Left hindlimb (tissue), 1 donor: ENCODE results near the gene MRGPRD.

ENCODE experiments used
- DNase-seq: peaks from one replicate; pipeline ENCODE4 v3.0.0-alpha.2; 2018

The MRGPRD gene

DNA sequence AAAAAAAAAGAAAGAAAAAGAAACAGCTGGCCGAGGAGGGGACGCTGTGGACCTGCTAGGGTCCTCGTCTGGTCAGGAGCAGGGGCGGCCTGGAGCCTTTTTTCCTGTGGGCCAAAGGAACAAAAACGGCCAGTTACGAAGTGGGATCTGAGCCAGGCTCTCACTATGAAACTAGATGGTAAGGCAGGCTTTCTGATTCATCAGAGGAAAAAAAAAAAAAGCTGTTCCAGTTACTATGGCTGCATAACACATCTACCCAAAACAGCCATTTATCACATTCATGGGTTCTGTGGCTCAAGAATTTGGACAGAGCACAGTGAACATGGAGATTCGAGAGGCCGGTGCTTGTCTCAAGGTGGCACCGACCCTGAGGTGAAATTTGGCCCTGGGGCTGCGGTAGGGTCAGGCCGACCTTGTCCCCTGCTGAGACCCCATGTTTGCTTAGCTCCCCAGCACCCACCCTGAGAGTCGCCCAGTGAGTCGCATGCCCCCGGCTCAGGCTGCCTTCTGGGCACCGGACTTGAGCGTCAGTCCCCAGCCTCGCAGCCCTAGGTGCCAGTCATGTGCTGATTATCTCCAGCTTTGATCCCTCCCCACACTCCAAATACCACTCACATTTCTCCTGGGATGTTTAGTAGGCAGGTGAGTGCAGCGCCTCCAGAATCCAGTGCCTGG is 34.2 kb downstream of the MRGPRD start:
- no peak for DNase-seq

DNA sequence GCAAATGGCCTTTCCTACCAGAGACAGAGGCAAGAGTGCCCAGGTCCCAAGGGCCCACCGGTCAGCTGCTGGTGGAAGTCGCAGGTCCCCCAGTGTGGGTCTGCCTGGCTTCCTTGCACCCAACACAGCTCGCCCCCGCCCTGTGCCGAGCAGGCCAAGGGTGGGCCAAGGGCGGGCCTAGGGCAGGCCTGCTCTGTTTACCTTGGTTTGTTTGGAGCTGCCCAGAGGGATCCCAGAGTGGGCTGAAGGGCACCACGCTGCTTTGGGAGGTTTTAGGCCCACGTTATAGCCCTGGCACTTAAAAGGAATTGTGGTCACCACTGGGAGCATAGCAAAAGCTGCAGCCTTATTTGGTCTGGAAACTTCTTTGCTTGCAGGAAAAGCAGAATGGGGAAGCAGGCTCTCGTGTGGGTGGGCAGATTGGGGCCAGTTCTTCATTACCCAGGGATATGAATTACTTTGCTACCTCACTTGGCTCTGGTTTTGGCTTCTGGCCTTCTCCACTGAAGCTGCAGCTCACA is 38.0 kb downstream of the MRGPRD start:
- DNase-seq, result peak; percentile 70

DNA sequence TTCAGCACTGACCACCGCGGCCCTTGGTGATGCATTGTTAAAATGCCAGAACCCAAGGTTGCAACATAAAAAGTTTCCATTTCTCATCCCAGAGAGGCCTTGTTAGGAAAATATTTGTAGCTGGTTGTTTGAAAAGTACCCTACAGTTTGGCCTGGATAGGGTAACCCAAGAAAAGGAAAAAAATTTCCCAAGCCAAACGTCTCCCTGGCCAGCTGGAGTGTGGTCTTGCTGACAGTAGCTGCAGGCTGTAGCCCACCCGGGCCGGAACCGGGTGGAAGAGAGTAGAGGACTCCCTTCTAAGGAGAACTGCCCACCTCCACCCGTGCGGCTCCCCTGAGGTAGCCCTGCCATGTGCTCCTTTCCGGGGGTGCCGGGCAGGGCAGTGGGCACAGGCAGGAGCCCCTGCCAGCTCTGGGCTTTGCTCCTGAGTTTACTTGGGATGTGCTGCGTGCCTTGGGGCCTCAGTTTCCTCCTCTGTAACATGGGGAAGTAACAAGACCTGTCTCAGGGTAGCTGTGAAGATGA is 38.6 kb downstream of the MRGPRD start:
- DNase-seq, result no peak

DNA sequence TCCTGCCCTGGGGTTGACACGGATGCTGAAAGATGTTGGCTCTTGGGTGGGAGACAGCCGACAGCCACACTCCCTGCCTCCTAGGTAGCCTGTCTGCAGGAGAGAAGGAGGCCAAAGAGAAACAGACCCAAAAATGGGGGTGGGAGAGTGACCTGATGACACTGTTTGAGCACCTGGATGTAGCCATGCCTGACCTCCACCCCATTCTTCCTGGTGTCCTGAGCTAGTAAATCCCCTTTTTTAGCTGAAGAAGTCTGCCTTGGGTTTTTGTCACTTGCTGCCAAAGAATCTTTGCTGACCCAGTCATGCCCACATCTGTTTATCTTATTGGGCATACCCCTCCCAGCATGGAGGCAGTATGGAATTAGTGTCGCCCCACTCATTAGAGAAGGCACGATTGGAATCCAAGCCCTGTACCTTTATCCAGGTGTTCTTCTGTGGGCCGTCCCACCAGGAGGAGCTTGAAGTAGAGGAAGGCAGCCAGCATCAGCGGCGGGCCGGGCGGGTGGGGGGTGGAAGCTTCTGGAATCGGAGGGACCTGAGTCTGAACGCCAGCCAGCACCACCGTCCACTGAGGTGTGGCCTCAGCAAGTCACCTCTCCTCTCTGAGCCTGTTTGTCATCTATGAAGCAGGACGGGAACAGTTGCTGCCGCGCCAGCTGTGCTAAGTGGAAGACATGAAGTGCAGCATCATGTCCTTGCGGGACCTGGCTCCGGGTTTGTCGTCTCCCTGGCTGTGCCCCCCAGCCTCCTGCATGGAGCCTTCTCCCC is 39.3 kb downstream of the MRGPRD start:
- DNase-seq, result no peak

DNA sequence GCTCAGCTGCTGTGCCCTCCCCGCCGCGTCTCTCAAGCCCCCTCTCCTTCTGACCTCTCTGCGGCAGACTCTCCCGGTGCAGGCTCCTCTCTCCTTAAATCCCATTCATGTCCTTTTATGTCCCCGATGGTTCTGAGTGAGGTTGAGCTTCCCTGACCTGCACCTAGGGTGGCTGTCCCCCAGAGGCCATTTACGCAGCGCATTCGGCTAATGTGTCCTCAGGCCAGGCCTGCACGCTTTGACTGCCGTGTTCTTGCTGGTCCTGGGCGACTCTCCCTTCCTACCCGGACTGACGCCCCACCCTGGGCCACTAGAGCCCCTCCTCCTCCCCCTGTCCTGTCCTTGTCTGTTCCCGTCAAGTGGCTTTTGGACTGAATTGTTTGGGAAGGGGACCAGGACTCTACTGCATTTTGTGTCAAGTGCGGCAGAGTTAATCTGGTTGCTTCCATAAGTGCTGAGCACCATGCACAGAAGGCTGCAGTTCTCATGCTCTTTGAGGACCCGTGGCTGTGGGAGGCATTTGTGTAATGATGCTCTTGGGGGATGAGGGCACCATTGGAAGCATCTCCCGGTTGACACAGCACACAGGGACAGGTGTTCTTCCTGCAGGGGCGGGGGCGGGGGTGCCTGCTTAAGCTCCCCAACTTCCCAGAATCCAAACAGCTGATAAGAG is 40.0 kb downstream of the MRGPRD start:
- no peak for DNase-seq

DNA sequence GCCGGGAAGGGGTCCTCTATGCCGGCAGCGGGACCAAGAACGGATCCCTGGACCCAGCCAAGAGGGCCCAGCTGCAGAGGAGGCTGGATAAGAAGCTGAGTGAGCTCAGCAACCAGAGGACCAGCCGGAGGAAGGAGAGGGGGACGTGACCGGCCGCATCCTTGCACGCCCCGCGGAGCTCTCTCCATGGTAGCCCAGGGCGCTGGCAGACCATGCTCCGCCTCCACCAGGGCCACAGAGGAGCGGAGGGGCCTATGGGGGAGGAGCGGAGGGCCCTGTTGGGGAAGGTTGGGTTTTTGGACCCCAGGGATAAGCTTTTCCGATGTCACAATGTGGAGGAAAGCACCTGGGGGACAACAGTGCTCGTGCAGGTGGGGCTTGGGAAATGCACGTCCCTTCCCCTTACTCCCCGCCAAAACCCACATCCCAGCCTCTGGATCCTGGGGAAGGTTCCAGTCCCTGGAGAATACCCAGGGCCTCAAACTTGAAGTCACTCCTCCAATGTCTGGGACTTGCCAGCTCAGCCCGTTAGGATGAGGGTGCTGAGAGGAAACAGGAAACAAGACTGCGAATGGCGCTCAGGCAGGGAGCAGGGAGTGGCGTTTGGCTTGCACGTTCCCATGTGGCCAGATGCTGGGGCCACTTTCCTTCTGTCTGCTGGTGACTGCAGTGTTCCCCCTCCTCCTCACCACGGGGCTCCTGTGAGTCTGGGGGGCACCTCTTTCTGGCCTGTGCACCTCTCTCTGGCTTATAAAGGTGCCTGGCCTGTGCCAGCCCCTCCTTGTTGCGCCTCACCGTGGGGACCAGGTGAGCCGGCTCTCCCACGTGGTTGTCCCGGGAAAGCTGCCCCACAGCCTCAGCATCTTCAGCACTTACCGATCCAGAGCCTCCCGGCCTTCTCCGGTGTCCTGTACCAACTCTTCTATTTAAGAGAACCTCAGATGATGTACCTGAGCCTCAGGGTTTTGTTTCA is 40.9 kb downstream of the MRGPRD start:
- no peak for DNase-seq

DNA sequence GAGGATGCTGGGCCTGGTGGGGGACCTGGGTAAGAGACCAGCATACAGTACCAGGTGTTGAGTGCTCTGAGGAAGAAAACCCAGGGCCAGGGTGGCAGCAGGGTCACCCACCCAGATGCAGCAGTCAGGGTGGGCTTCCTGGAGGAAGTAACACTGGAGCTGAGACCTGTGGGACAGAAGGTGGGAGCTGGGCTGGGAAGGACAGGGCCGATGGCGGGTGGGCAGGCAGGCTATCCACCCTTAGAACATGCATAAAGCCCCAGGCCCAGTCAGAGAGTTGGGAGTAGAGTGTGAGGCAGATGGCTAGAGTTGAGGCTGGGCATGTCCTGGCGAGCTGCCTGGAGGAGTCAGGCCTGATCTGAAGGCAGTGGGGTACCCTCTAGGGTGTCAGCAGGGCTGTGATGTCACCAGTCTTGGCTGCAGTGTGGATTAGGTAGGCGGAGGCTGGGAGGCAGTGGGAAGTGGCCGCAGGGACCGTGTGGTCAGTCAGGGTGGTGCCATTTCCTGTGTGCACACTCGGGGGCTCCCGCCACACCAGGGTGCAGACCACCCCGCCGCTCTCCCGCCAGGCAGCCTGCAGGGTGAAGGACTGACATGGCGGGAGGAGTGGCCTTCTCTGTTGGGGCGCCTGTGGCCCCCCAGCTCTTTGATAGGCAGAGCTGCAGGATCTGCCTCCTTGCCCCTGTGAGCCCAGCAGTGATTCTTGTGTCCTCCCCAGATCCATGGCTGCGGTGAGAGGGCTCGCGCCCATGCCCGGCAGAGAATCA is 41.8 kb downstream of the MRGPRD start:
- DNase-seq, result no peak

DNA sequence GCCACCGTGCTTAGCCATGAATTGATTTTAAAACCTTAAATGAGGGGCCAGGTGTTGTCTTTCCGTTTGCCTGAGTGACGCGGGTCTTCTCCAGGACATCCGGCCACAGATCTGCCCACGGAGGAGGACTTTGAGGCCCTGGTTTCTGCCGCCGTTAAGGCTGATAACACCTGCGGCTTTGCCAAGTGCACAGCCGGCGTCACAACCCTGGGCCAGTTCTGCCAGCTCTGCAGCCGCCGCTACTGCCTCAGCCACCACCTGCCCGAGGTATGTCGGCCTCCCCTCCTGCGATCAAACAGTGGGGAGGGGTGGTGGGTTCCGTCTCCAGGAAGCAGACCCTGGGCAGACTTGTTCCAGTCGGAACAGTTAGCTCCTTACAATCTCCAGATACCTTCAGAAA is 42.7 kb downstream of the MRGPRD start:
- no peak for DNase-seq

DNA sequence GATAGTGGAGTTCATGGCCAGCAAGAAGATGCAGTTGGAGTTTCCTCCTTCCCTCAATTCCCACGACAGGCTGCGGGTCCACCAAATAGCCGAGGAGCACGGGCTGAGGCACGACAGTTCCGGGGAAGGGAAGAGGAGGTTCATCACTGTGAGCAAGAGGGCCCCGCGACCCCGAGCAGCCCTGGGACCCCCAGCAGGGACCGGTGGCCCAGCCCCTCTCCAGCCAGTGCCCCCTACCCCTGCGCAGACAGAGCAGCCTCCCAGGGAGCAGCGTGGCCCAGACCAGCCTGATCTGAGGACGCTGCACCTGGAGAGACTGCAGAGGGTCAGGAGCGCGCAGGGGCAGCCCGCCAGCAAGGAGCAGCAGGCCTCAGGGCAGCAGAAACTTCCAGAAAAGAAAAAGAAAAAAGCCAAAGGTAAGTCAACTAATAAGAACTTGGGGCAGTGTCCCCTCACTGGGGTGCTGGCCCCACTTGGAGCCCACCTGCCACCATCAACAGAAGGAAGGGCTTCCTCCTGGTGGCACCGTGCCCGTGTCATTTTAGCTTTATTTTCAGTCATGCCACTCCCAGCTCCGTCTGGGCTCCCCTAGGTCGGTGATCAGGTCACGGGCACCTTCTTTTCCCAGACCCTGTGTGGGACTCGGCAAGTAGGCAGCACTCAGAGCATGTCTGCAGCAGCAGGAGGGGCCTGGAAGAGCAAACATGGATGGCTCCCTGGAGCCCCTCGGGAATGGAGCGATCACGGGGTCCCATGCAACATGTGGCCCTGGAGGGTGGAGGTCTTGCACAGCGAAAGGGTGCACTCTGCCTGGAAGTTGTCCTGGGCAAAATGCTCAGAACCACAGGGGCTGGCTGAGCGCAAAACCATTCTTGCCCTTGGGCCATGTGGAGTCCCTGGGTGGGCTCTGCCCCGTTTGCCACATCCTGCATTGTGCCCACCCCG is 43.8 kb downstream of the MRGPRD start:
- no peak for DNase-seq

DNA sequence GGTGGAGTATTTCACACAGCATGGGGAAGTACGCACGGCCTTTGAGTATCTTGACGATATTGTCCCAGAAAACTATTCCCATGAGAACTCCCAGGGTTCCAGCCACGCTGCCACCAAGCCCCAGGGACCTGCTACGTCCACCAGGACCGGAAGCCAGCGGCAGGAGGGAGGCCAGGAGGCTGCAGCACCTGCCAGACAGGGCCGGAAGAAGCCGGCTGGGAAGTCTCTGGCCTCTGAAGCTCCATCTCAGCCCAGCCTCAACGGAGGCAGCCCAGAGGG is 44.5 kb downstream of the MRGPRD start:
- DNase-seq, result no peak

DNA sequence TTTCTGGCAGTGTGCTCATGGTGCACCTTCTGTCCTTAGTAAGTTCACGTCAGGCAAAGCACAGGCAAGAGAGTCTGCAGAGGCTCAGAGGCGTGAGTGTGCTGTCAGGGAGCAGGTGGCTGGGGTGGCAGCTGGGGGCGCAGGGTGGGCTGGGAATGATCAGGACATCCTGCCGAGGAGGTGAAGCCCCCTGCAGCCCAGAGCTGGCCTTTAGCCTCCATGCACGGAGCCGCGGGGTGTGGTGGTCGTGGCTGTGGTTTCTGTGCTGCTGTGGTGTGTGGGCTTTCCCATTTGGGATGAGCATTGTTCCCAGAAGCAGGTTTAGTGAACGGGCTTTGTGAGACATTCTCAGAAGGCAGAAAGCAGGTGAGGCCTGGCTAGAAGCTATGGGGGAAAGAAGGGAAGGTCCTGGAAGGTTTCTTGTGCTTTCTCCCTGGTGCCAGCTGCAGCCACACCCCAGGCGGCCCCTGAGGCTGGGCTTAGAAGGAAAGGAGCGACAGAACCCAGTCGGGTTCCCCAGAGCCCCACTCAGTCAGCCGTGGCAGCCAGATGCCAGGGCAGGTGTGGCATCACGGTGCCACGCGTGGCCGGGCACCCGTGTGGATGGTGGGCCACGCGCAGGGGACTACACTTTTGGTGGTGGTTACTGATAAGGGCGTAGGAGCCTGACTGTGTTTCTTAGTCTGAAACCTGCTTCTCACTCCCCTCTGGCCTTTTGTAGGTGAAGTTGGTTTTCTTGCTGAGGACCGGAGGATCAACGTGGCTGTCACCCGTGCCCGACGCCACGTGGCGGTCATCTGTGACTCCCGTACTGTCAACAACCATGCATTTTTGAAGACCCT is 45.0 kb downstream of the MRGPRD start:
- DNase-seq, result no peak

DNA sequence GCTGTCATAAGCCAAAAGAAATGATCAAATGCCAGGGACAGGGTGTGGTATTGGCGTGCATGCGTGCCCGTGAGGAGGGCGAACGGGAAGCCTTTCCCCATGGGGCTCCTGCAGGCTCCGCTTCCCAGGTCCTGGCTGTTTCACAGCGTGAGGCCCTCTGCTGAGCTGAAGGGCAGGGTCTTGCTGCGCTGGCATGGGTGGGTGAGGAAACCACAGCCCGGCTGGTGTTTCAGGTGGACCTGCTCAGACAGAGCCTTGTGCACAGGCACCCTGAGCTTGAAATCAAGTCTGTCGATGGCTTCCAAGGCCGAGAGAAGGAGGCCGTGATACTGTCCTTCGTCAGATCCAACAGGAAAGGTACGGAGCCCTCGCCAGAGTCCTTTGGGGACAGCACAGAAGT is 45.7 kb downstream of the MRGPRD start:
- no peak for DNase-seq

DNA sequence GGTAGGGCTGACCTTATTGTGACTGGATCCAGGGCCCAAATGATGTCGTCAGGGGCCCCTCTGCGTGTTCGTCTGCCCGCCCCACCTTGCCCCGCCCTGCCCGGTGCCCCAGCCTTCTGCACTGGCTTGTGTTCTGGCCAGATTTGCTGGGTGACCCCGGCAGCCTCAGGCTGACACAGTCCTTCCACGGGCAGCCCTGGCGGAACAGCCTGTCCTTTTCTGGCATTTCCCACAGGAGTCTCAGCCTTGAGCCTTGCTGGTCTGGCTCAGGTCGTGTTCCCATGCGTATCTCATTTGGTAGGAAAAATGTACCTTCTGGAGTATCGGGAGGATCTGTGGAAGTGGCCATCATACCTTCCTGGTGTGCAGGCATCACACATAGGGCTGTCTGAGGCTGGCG is 46.1 kb downstream of the MRGPRD start:
- DNase-seq, result no peak

DNA sequence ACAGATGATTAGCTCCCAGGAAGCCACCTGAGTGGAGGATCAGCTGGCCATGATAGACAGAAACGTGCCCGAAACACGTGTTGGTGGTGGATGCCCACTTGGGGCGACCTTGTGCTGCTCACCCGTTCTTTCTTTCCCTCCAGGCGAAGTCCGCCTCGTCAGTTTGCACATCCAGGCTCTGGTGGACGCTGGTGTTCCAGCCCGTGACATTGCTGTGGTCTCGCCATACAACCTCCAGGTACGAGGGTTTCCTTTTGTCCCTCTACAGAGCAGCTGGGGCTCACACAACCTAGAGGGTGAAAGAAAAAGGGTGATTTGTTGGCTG is 46.5 kb downstream of the MRGPRD start:
- no peak for DNase-seq

DNA sequence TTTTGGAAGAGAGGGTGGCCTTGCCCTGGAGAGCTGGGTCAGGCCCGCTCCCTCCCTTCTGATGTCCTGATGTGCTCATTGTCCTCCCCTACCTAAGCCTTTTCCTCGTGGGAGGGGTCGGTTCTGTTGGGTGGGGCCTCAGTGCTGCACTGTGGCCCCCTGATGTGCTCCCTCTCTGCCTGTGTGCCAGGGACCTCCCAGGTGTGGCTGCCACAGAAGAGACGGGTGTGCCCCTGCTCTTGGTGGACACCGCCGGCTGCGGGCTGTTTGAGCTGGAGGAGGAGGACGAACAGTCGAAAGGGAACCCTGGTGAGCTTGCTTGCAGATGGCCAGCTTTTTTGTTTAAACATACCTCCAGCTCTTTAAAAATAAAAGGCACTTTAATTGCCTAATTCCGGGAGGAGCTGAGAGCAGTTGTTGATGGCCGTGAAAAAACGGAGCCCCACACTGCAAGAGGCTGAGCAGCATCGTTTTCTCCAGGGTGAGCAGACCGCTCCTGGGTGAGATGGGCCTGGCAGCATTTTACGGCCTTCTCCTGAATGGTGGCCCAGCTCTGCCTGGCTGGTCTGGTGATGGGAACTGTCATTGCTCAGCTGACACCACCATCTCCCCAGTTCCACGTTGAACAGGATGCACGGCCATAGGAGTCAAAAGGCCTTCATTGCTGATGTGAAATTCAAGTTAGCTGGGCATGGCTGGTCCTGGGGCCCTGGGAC is 47.0 kb downstream of the MRGPRD start:
- DNase-seq, result no peak

DNA sequence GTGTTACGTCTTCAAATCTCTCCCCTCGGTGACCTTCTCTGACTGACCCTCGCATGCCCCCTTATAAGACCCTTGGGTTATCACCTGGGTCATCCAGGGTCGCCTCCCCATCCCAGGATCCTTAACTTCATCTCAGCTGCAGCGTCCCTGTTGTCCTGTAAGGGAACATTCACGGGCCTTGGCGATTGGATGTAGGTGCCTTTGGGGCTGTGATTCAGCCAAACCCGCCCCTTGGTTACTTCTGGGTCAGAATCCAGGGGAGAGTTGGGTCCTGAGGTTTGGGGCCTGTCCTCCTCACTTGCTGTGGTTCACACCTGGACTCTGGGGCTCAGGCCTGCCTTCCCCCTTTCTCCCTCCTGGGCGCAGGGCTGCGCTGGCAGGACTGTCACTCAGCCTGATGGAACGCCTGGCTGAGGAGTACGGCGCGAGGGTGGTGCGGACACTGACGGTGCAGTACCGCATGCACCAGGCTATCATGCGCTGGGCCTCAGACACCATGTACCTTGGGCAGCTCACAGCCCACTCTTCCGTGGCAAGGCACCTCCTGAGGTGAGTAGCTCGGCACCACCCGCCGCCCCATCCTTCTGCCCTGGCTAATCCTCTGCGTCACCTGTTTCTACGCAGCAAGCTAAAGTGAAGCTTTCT is 47.7 kb downstream of the MRGPRD start:
- no peak for DNase-seq

DNA sequence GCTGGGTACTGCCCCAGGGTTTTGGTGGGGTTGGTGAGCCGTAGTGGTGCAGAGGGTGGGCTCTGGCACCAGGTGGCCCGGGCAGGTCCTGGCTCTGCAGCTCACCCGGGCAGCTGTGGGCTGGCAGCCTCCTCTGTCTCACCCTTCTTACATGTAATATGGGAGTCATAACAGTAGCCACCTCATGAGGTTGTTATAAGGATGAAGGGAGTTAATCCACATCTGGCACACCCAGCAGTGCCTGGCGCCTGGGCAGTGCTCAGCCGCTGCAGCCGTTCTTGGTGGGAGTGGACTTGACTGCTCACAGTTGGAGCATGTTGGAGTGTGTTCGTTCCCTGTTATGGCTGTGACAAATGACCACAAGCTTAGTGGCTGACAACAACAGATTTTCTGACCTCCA is 48.4 kb downstream of the MRGPRD start:
- no peak for DNase-seq

DNA sequence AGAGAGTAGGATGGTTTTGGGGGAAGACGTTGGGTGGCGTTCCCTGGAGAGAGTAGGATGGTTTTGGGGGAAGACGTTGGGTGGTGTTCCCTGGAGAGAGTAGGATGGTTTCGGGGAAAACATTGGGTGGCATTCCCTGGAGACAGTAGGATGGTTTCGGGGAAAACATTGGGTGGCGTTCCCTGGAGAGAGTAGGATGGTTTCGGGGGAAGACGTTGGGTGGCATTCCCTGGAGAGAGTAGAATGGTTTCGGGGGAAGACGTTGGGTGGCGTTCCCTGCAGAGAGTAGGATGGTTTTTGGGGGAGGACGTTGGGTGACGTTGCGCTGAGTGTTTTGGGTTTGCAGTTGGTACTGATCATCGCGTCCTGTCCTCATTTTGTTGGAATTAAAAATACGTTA is 48.9 kb downstream of the MRGPRD start:
- no peak for DNase-seq
